GM21576 (cell line): ENCODE measurements around the gene HYAL1.
"Not testable (repeated sequence)": the region's sequence is repeated elsewhere in the genome, so short reads cannot be mapped to it uniquely, and the experiment has no call there.

Experiments used
- ATAC-seq: cut with Tn5 transposase; IDR thresholded peaks from one replicate; pipeline ENCODE4 v1.9.1; 2021; ENCODE audit warnings: mild to moderate bottlenecking, moderate library complexity; ENCODE audit not compliant: unreplicated experiment

The HYAL1 gene

GRCh38 chr3:50295553-50296431 lies 7.6 kb downstream of the HYAL1 start:
- ATAC-seq, result no peak

GRCh38 chr3:50294492-50295403 lies 8.6 kb downstream of the HYAL1 start:
- ATAC-seq, result no peak

GRCh38 chr3:50294089-50294488 lies 9.3 kb downstream of the HYAL1 start:
- no peak for ATAC-seq

- no peak for ATAC-seq
Measured at GRCh38 chr3:50293079-50293801, 10.1 kb downstream of the HYAL1 start.

- ATAC-seq, result peak; percentile 92
Measured at GRCh38 chr3:50292159-50293078, 11.0 kb downstream of the HYAL1 start, which contains the start of gene IFRD2. TSS of gene IFRD2 (minus strand) at chr3:50292429. CDS start at chr3:50292274, 155 bp downstream.

- ATAC-seq, result no peak
Measured at GRCh38 chr3:50290161-50290641, 13.2 kb downstream of the HYAL1 start.

- ATAC-seq, result no peak
Measured at GRCh38 chr3:50289130-50289529, 14.2 kb downstream of the HYAL1 start.

GRCh38 chr3:50288387-50289007 lies 14.9 kb downstream of the HYAL1 start:
- no peak for ATAC-seq

- no peak for ATAC-seq
Measured at GRCh38 chr3:50287262-50287661, 16.1 kb downstream of the HYAL1 start.

- ATAC-seq, result no peak
Measured at GRCh38 chr3:50286322-50287227, 16.8 kb downstream of the HYAL1 start.

- ATAC-seq, result not testable (repeated sequence)
Measured at GRCh38 chr3:50284121-50284520, 19.3 kb downstream of the HYAL1 start.

- no peak for ATAC-seq
Measured at GRCh38 chr3:50279255-50280016, 23.9 kb downstream of the HYAL1 start.

- no peak for ATAC-seq
Measured at GRCh38 chr3:50278880-50279224, 24.5 kb downstream of the HYAL1 start, which contains the start of gene LSMEM2. TSS of gene LSMEM2 (plus strand) at chr3:50279087. CDS start at chr3:50279114, 27 bp downstream.

GRCh38 chr3:50278123-50278879 lies 25.1 kb downstream of the HYAL1 start:
- ATAC-seq, result no peak

- ATAC-seq, result no peak
Measured at GRCh38 chr3:50276762-50277101, 26.6 kb downstream of the HYAL1 start.

GRCh38 chr3:50275996-50276761 lies 27.2 kb downstream of the HYAL1 start:
- ATAC-seq, result no peak
